Right lobe of liver (tissue), 6 donors: ENCODE data around the gene MTG1. TPM values are rescaled to one million over a fixed set of nuclear protein-coding genes. Genes with fewer than 3 reads are reported as not detected.
"Not testable (repeated sequence)": the region's sequence is repeated elsewhere in the genome, so short reads cannot be mapped to it uniquely, and the experiment has no call there.

ENCODE experiments used
- ATAC-seq, 4 donors: fragments of 200-7000 bp; cut with Tn5 transposase; one replicate each; pipeline ENCODE4 v1.9.1; 2020; ENCODE audit warnings: mild to moderate bottlenecking in 4 of 4, moderate library complexity in 4 of 4
- DNase-seq, 3 donors: peaks; one replicate each; pipeline ENCODE4 v3.0.0-alpha.2; 2020
- H3K27ac ChIP-seq, 3 donors: fragments of 200-600 bp; one replicate each; pipeline ENCODE4 v1.8.0; 2022
- H3K27me3 ChIP-seq, 2 donors: fragments of 200-600 bp; one replicate each; pipeline ENCODE4 v1.8.0; 2022
- H3K36me3 ChIP-seq, 4 donors: fragments of 200-600 bp; sonication (generic) in 1 of 4; one replicate each; pipeline versions ENCODE4 v1.5.1 to v1.8.0; 2017 to 2022; ENCODE audit warnings: control low read depth in 1 of 4
- H3K4me1 ChIP-seq, 4 donors: fragments of 200-600 bp; sonication (generic) in 1 of 4; one replicate each; pipeline versions ENCODE4 v1.5.1 to v1.8.0; 2017 to 2022; ENCODE audit warnings: control low read depth in 1 of 4
- H3K4me3 ChIP-seq, 3 donors: fragments of 200-600 bp; one replicate each; pipeline ENCODE4 v1.8.0; 2022
- H3K9me3 ChIP-seq, 4 donors: fragments of 200-600 bp; sonication (generic) in 1 of 4; one replicate each; pipeline versions ENCODE4 v1.5.1 to v1.8.0; 2017 to 2022; ENCODE audit warnings: control low read depth in 1 of 4
- CTCF ChIP-seq, 4 donors: fragments of 200-600 bp in 3 of 4; fragments of 450-650 bp in 1 of 4; IDR thresholded peaks; one replicate each; pipeline versions ENCODE4 v1.5.1 to v1.8.0; 2016 to 2022; ENCODE audit warnings: antibody characterized with exemption in 4 of 4, mild to moderate bottlenecking in 2 of 4
- POLR2A ChIP-seq: fragments of 450-650 bp; IDR thresholded peaks from one replicate; pipeline ENCODE4 v1.6.1; 2017; ENCODE audit warnings: antibody characterized with exemption, mild to moderate bottlenecking
- WGBS: methylation state at CpG from one replicate; pipeline ENCODE4 v1.1.6; 2018; ENCODE audit warnings: low coverage, low lambda C conversion rate; ENCODE audit not compliant: insufficient coverage; ENCODE audit errors: missing lambda C conversion rate; 5-methylcytosine and 5-hydroxymethylcytosine counted together
- intact Hi-C, 2 donors: fragments of 100-400 bp; cut with DNase I; formaldehyde crosslinking; loops; one replicate each; pipeline versions ENCODE4 v1.11.2 to v1.14.1; 2022
- microRNA-seq, 2 donors: library from miRNA; unstranded; fragments of <30 nt; microRNA quantifications; one replicate each; pipeline ENCODE4, GENCODE V29; 2019 to 2020
- small RNA-seq, 2 experiments: library from RNA; depleted of rRNA; stranded (forward); fragments of <200 nt; gene quantifications; one replicate each; pipeline ENCODE3, GENCODE V24; 2016
- total RNA-seq, 6 experiments: library from RNA; depleted of rRNA in 2 of 6; stranded (reverse); fragments of >200 nt in 2 of 6; fragmentation: NEBNext Ultra II Directional in 3 of 6; extraction: Animal tissue kit (Norgen Biotek cat#: 25700) in 3 of 6; gene quantifications; one replicate each; pipeline versions ENCODE4 v1.1.0 to v1.2.4, GENCODE V29; 2016 to 2023
- donor health status: DM: no; HTN: yes; CAD: no.
- donor health status: DM: no; HTN: no; CAD: no.
- donor health status: DM: no; HTN: no; CAD: no.
- donor health status: DM: no; HTN: yes; CAD: no.
- donor health status: DM: no; HTN: yes; CAD: no.

The MTG1 gene
- total RNA-seq, 6 experiments from 2014 or later: 25.1 to 45.7 (median 34.5) TPM

- Histone ChIP-seq H3K36me3 (no peaks in the 10 kb centered on the region), H3K4me1 (no peaks in the 10 kb centered on the region), H3K27me3 (no peaks in the 10 kb centered on the region), H3K4me3 (no peak overlapping the region), H3K27ac (no peak overlapping the region), H3K9me3 (no peaks in the 10 kb centered on the region)
- no peak for DNase-seq
- intact Hi-C loops: no loop called here
- TF ChIP-seq CTCF (IDR thresholded peaks at IDR 0.05): no peak
- TF ChIP-seq POLR2A: no peak
- no peak for ATAC-seq
- WGBS: 80% methylated on average over 1 of the region's 7 CpGs
Measured at GRCh38 chr10:133466683-133467275, 72.8 kb downstream of the MTG1 start.

DNA sequence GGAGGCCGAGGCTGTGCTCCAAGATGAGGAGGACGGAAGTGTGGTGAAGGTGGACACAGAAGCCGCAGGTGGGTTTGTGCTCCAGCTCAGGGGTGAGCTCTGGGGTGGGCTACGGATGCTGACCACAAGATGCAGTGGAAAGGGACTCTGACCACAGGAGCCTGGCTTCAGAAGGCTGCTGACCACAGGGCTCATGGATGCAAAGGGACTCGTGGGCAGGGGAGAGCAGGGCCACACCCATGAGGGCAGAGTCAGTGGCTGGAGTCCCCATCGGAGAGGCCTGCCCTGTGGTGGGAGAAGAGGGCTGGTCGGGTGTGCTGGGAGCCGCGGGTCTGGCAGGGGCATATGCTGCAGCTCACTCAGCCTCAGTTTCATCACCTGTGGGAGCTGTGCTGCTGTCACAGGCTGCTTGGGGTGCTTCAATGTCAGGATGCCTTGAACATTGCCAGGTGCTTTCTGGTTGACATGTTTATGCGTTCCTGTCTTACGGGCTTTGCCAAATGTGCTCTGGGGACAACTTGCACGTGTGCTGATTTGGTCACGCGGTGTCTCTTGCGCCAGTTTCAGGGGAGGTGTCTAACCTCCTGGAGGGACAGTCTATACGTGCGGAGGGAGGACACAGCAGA lies 73.4 kb downstream of the MTG1 start:
- H3K9me3 ChIP-seq: no peaks in the 10 kb centered on the region
- DNase-seq: no peak
- H3K4me3 ChIP-seq: no peak overlapping the region
- H3K36me3 ChIP-seq: no peaks in the 10 kb centered on the region
- ATAC-seq: no peak
- H3K27ac ChIP-seq: no peak overlapping the region
- intact Hi-C loops: no loop called here
- H3K4me1 ChIP-seq: no peaks in the 10 kb centered on the region
- WGBS: 92% methylated on average over 5 of the region's 17 CpGs
- TF ChIP-seq POLR2A (no peak), CTCF (IDR thresholded peaks at IDR 0.05) (no peak)
- H3K27me3 ChIP-seq: no peaks in the 10 kb centered on the region

GRCh38 chr10:133469205-133469604 lies 75.2 kb downstream of the MTG1 start:
- H3K36me3 ChIP-seq, H3K27me3 ChIP-seq, intact Hi-C loops, H3K27ac ChIP-seq, H3K9me3 ChIP-seq, DNase-seq, H3K4me3 ChIP-seq, H3K4me1 ChIP-seq, ATAC-seq: not testable (repeated sequence)
- WGBS: 69% methylated on average over 3 of the region's 3 CpGs

DNA sequence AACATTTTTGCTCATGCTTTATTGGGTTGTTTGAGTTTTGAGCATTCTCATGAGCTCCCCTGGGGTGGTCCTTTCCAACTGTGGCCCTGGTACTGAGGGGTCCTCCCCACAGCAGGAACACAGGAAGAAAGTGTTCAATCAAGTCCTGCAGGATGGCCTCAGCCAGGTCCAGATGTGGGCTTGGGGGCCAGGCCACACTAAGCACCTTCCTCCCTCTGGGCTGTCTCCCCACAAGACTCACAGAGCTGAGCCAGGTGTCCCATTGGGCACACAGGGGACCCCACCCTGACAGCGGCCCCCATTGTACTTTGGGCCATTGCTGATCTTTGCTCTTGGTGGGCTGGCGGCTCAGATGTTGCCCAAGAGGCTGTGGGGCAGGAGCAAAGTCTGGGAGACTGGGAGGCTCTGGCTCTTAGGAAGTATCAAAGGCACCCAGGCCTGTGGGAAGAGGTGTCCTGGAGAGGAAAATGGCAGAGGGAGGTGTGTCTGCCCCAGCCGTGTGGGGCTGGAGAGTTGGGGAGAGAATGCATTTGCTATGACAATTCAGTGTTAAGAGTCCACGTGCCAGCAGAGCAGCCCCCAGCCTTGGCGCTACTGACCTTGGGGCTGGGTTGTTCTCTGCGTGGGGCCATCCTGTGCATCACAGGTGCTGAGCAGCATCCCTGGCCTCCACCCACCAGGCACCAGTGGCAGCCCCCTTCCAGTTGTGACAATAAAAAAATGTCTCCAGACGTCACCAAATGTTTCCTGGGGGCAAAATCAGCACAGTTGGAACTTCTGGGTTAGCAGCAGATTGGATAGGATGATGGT lies 77.5 kb downstream of the MTG1 start:
- WGBS: 82% methylated on average over 2 of the region's 7 CpGs
- TF ChIP-seq CTCF (IDR thresholded peaks at IDR 0.05) (no peak), POLR2A (no peak)
- no peak overlapping the region for H3K4me3 ChIP-seq
- H3K4me1 ChIP-seq: no peaks in the 10 kb centered on the region
- no peaks in the 10 kb centered on the region for H3K9me3 ChIP-seq
- intact Hi-C loops: no loop called here
- H3K27ac ChIP-seq: no peak overlapping the region
- no peaks in the 10 kb centered on the region for H3K27me3 ChIP-seq
- DNase-seq: no peak
- no peaks in the 10 kb centered on the region for H3K36me3 ChIP-seq
- no peak for ATAC-seq

Small RNA genes lying within 50 kb of the gene (microRNA-seq; reads per million reads assigned to microRNA genes)
- 6.1 to 7.1 reads per million in 2 donors for gene MIR3944

Small RNA genes lying within 50 kb of the gene (small RNA-seq; reads per million reads assigned to genes)
- gene AL360181.4 (0 reads per million in 2 experiments), gene BANF1P2 (0 reads per million in 2 experiments), gene MIR3944 (0 to 0.10 reads per million in 2 experiments)

Other genes starting within 250 kb of the MTG1 start
- gene KNDC1, start 233.9 kb upstream of the MTG1 start, total RNA-seq: 10 to 100 TPM in 2 of 6 experiments, 1 to 10 TPM in 3, under 1 TPM in 1; 0.54 to 11.6 (median 8.2) TPM
- gene UTF1, start 163.9 kb upstream of the MTG1 start, total RNA-seq: not detected
- gene VENTX, start 156.3 kb upstream of the MTG1 start, total RNA-seq: under 1 TPM; 0.09 to 0.38 (median 0.19) TPM
- gene ADAM8, start 117.3 kb upstream of the MTG1 start, total RNA-seq: 1 to 10 TPM; 2.6 to 8.8 (median 5.2) TPM
- 10 to 100 TPM; 19.6 to 30.0 (median 25.6) TPM for gene TUBGCP2, start 85.3 kb upstream of the MTG1 start, total RNA-seq
- gene ZNF511, start 85.2 kb upstream of the MTG1 start, total RNA-seq: 10 to 100 TPM; 17.4 to 30.2 (median 25.9) TPM
- not detected for gene CALY, start 57.3 kb upstream of the MTG1 start, total RNA-seq
- gene PRAP1, start 46.8 kb upstream of the MTG1 start, total RNA-seq: 100 to 1,000 TPM; 177 to 522 (median 298) TPM
- gene FUOM, start 36.1 kb upstream of the MTG1 start, total RNA-seq: 100 to 1,000 TPM in 4 of 6 experiments, 10 to 100 TPM in 2; 76.1 to 158 (median 124) TPM
- gene ECHS1, start 20.8 kb upstream of the MTG1 start, total RNA-seq: 100 to 1,000 TPM; 293 to 780 (median 436) TPM
- gene PAOX, start 14.9 kb upstream of the MTG1 start, total RNA-seq: 10 to 100 TPM in 4 of 6 experiments, 1 to 10 TPM in 2; 9.4 to 15.9 (median 11.9) TPM
- gene SPRN, start 30.5 kb downstream of the MTG1 start, total RNA-seq: 10 to 100 TPM in 2 of 6 experiments, under 1 TPM in 3, not detected in 1; 0.07 to 15.1 (median 0.11) TPM
- gene SCART1, start 59.8 kb downstream of the MTG1 start, total RNA-seq: 1 to 10 TPM in 2 of 6 experiments, under 1 TPM in 4; 0.18 to 1.6 (median 0.33) TPM
- 1,000 to 10,000 TPM; 1,651 to 5,193 (median 3,912) TPM for gene CYP2E1, start 133.2 kb downstream of the MTG1 start, total RNA-seq
- 1 to 10 TPM in 4 of 6 experiments, under 1 TPM in 1, not detected in 1; 0.37 to 4.1 (median 2.2) TPM for gene SYCE1, start 171.4 kb downstream of the MTG1 start, total RNA-seq
- not detected for gene FRG2B, start 232.6 kb downstream of the MTG1 start, total RNA-seq